ENCODE data around the gene ARHGAP29. TPM values are rescaled to one million over a fixed set of nuclear protein-coding genes. Genes with fewer than 3 reads are reported as not detected.

ARHGAP29 gene
- polyA plus RNA-seq, 2 of the 4 experiments (the other 2 are of a cell fraction): 14.3 to 29.7 TPM

- H3K4me2 ChIP-seq: no peak overlapping the region
- ChIA-PET CTCF (interaction anchor here (0.7 to 1.4 kb wide), 4 partner anchors 132 to 984 kb away, joined by 3 to 7 read pairs (median 4); no protein-coding TSS in a partner anchor), POLR2A (no interaction called here)
- no peak for DNase-seq (ENCODE audit: low read depth in 1 of 2, low spot score in 1 of 2)
- H3K4me1 ChIP-seq: no peaks in the 10 kb centered on the region
- H3K9me3 ChIP-seq: no peaks in the 10 kb centered on the region
- H3K27ac ChIP-seq: no peak overlapping the region
- WGBS (ENCODE audit: missing lambda C conversion rate): 88% methylated on average over 6 of the region's 6 CpGs
- TF ChIP-seq FOXS1 (CRISPR knock-in tag; IDR thresholded peaks at IDR 0.05) (no peak), ESRRA (IDR thresholded peaks at IDR 0.05; ENCODE audit: borderline replicate concordance, low read length) (no peak), RNF2 (IDR thresholded peaks at IDR 0.05; ENCODE audit: borderline replicate concordance, low read depth) (no peak), ZC3H11A (IDR thresholded peaks at IDR 0.05) (no peak), ELK1 (IDR thresholded peaks at IDR 0.05; ENCODE audit: low read depth, low read length) (no peak), MYC (IDR thresholded peaks at IDR 0.05; ENCODE audit: borderline replicate concordance, low read length) (no peak), USF2 (IDR thresholded peaks at IDR 0.05) (no peak), ZFP36 (IDR thresholded peaks at IDR 0.05; ENCODE audit: borderline replicate concordance, partially characterized antibody) (no peak), RARB (CRISPR knock-in tag; IDR thresholded peaks at IDR 0.05) (no peak), KDM5A (IDR thresholded peaks at IDR 0.05) (no peak), EP300 (IDR thresholded peaks at IDR 0.05) (no peak), NPAS2 (CRISPR knock-in tag; IDR thresholded peaks at IDR 0.05; ENCODE audit: borderline replicate concordance) (no peak), POLR2AphosphoS2 (conservative IDR thresholded peaks at IDR 0.05; ENCODE audit: low read length) (no peak), PHF8 (IDR thresholded peaks at IDR 0.05; ENCODE audit: borderline replicate concordance, low read depth) (no peak)
- H3K4me3 ChIP-seq: no peak overlapping the region
- FAIRE-seq: no peak
- no peak for ATAC-seq
Measured at GRCh38 chr1:94202241-94202640, 35.1 kb downstream of the ARHGAP29 start.

- no peak overlapping the region for H3K27ac ChIP-seq
- no peaks in the 10 kb centered on the region for H3K9me3 ChIP-seq
- no peak for TF ChIP-seq NFE2L2 (conservative IDR thresholded peaks at IDR 0.05; ENCODE audit: low read length)
- no peak for TF ChIP-seq BHLHE40 (IDR thresholded peaks at IDR 0.05; ENCODE audit: low read depth, low read length)
- H3K4me3 ChIP-seq: no peak overlapping the region
- no peak for DNase-seq (ENCODE audit: low read depth in 1 of 2, low spot score in 1 of 2)
- ChIA-PET CTCF (no interaction called here), POLR2A (no interaction called here)
- H3K4me2 ChIP-seq: no peak overlapping the region
- no peak for FAIRE-seq
- 96% methylated on average over 2 of the region's 2 CpGs for WGBS (ENCODE audit: missing lambda C conversion rate)
- H3K4me1 ChIP-seq: no peaks in the 10 kb centered on the region
- no peak for ATAC-seq
Measured at GRCh38 chr1:94199398-94199797, 38.0 kb downstream of the ARHGAP29 start.

GRCh38 chr1:94194079-94194865 lies 43.1 kb downstream of the ARHGAP29 start:
- ChIA-PET CTCF (no interaction called here), POLR2A (no interaction called here)
- H3K4me2 ChIP-seq: no peak overlapping the region
- DNase-seq (ENCODE audit: low read depth in 1 of 2, low spot score in 1 of 2) (no peak), ATAC-seq (no peak), FAIRE-seq (no peak)
- WGBS (ENCODE audit: missing lambda C conversion rate): 95% methylated on average over 2 of the region's 2 CpGs
- H3K9me3 ChIP-seq: no peaks in the 10 kb centered on the region
- H3K27ac ChIP-seq: no peak overlapping the region
- no peak overlapping the region for H3K4me3 ChIP-seq
- H3K4me1 ChIP-seq: no peaks in the 10 kb centered on the region
- TF ChIP-seq POLR2AphosphoS2 (conservative IDR thresholded peaks at IDR 0.05; ENCODE audit: low read length) (no peak), NPAS2 (CRISPR knock-in tag; IDR thresholded peaks at IDR 0.05; ENCODE audit: borderline replicate concordance) (no peak), EP300 (IDR thresholded peaks at IDR 0.05) (no peak), MAX (IDR thresholded peaks at IDR 0.05) (no peak)

- TF ChIP-seq TFCP2L1 (CRISPR knock-in tag; IDR thresholded peaks at IDR 0.05) (no peak), POLR2A (IDR thresholded peaks at IDR 0.05; ENCODE audit: low read length) (no peak), MAX (IDR thresholded peaks at IDR 0.05) (no peak), NR3C1 (IDR thresholded peaks at IDR 0.05) (no peak), POLR2AphosphoS2 (conservative IDR thresholded peaks at IDR 0.05; ENCODE audit: low read length) (no peak), RFX5 (IDR thresholded peaks at IDR 0.05) (no peak), HOXB13 (CRISPR knock-in tag; IDR thresholded peaks at IDR 0.05; ENCODE audit: low read depth) (no peak)
- ATAC-seq (no peak), DNase-seq (ENCODE audit: low read depth in 1 of 2, low spot score in 1 of 2) (no peak), FAIRE-seq (no peak)
- H3K4me2 ChIP-seq: no peak overlapping the region
- H3K9me3 ChIP-seq: no peaks in the 10 kb centered on the region
- CTCF ChIA-PET: no interaction called here
- POLR2A ChIA-PET: no interaction called here
- whole genome bisulfite sequencing (ENCODE audit: missing lambda C conversion rate): 89% methylated on average over 1 of the region's 1 CpG
- no peak overlapping the region for H3K4me3 ChIP-seq
- no peak overlapping the region for H3K27ac ChIP-seq
- H3K4me1 ChIP-seq: no peaks in the 10 kb centered on the region
Measured at GRCh38 chr1:94193128-94193527, 44.3 kb downstream of the ARHGAP29 start.
